Putamen (tissue), 1 donor: Measurements from ENCODE around the gene TERT.

Experiments used
- DNase-seq: peaks from one replicate; pipeline ENCODE4 v3.0.0-alpha.2; 2016; ENCODE audit warnings: low spot score

The TERT gene

GRCh38 chr5:1259806-1260480 lies 34.9 kb downstream of the TERT start:
- no peak for DNase-seq

DNA sequence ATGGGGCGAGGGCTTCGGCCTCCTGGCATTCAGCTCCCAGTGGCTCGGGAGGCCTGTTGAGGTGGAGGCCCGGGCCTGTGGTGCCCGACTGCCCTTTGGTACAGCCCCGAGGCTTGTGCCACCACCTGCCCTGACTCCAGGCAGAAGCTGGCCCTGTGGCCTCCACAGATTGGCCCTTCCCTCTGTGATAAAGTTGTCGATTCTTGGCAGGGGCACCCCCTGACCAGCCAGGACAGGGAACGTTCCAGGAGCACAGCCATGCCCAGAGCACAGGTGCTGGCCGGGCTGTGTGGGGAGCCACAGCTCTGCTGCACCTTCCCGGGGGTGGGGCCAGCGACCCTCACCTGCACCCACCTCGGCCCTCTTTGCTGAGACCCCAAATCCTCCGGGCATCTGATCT lies 37.0 kb downstream of the TERT start:
- no peak for DNase-seq

DNA sequence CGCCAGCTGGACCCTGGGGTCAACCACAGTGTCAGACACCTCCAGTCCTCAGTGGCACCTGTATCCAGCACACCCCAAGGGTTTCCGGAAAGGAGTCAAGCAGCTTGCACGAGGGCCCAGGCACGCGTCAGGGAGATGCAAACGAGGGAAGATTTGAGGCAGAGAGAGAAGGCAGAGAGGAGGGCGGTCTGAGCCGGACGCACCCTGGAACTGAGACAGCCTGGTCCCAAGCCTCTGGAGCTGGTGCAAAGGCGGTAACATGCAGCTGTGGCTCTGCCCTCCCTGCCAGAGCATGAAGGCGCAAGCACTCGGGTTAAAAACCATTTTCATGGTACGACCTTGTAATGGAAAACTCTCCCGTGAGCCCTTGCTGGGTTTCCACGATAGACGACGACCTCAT lies 37.5 kb downstream of the TERT start:
- DNase-seq, result no peak

- DNase-seq, result no peak
Measured at GRCh38 chr5:1256776-1257175, 38.1 kb downstream of the TERT start.

DNA sequence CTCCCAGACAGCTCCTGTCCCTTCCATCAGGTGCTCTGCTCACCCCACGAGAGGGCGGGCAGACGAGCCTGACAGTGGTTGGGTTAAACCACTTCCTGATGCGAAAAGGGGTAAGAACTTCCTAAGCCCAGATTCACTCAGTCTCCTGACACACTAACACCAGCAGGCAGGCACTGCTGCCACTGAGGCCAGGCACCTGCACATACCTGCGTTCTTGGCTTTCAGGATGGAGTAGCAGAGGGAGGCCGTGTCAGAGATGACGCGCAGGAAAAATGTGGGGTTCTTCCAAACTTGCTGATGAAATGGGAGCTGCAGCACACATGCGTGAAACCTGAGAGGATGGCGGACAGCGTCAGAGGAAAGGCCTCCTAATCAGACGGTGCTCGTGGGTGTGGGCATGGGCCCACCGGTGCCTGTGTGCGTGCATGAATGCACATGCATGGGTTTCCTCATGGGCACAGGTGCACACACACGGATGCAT lies 39.7 kb downstream of the TERT start:
- no peak for DNase-seq

DNA sequence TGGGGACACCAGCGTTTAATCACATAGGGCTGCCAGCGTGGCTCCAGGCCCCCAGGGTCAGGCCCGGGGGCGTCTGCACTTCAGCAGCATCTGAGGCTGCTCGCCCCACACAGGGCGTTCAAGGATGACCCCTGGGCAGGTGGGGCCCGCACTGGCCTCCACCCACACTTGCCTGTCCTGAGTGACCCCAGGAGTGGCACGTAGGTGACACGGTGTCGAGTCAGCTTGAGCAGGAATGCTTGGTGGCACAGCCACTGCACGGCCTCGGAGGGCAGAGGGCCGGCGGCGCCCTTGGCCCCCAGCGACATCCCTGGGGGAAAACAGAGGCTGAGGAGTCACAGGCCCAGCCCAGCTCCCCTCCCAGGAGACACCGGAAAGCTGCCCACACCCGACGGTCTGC lies 40.7 kb downstream of the TERT start:
- no peak for DNase-seq

GRCh38 chr5:1253456-1254105 lies 41.3 kb downstream of the TERT start:
- no peak for DNase-seq

DNA sequence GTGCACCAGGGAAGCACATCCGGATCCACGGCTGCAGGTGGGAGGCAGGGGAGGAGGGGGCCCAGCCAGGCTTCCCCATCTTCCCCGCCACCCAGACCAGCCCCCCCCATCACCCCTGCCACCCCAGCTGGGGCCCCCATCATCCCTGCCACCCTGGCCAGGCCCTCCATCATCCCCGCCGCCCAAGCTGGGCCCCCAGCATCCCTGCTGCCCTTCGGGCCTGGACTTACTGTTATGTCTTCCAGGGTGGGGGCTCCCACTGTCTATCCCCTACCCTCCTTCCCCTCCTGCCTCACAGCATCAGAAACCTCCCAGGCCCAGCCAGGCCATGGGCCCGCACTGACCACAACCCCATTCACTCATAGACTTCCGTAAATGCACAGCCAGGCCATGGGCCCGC lies 42.2 kb downstream of the TERT start:
- no peak for DNase-seq

- DNase-seq, result no peak
Measured at GRCh38 chr5:1251678-1252580, 42.9 kb downstream of the TERT start.

- no peak for DNase-seq
Measured at GRCh38 chr5:1249366-1250280, 45.2 kb downstream of the TERT start.

- no peak for DNase-seq
Measured at GRCh38 chr5:1247811-1248210, 47.1 kb downstream of the TERT start.

DNA sequence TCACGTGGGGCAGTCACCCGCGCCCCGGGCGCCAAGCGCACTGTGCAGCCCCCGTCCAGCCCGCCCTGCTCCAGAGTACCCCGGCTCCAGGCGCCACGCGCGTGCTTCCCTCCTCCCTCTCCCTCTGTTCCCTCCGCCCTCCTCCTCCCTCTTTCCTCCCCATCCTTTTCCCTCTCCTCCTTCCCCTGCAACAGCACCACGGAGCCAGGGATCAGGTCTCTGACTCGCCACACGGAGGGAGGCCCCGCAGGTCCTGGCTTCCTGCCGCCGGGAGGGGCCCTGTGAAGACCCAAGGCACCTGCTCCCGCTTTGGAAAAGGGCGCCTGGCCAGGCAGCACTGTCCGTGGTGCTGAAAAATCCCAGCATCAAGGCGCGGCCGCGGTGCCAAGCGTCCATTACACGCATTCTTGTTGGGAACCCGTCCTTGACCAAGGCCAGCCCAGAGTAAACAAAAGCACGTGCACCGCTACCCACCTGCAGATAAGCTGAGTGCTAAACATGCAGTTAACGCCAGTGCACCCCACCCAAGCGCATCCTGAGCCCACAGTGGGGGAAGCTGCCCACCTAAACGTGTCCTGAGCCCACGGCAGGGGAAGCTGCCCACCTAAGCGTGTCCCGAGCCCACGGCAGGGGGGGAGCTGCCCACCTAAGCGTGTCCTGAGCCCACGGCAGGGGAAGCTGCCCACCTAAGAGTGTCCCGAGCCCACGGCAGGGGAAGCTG lies 48.0 kb downstream of the TERT start:
- no peak for DNase-seq

- no peak for DNase-seq
Measured at GRCh38 chr5:1245905-1246576, 48.8 kb downstream of the TERT start.

DNA sequence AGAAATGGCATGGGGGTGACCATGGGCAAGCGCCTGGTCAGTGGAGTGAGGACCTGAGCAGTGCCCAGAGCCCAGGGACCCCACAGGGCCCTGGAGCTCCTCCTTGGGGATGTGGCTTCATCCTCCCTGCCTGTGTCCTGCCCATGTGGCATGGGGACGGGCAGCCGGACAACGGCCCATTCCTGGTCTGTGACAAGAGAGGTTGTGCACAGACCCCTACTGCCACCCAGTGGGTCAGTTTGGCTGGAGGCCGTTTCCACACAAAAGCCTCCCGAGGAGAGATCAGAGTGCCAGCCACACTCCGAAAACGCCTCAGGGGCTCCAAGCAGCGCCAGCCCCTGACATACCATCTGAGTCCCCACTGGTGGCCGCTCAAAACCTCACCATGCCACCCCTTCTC lies 49.9 kb downstream of the TERT start:
- DNase-seq, result peak; percentile 7

DNA sequence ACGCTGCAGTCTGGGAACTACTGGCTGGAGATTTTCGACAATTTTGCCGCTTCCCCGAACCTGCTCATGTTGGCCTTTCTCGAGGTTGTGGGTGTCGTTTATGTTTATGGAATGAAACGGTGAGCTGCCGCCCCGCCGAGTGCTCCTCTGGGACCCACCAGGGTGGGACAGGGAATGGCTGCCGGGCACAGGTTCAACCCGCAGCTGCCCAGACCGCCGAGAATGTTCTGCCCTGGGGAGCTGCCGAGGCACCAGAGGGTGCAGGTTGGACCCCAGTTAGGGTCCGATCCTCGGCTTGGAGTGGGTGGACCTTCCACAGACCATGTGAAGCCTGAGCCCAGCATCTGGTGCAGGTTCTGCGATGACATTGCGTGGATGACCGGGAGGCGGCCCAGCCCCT lies 50.6 kb downstream of the TERT start:
- no peak for DNase-seq

DNA sequence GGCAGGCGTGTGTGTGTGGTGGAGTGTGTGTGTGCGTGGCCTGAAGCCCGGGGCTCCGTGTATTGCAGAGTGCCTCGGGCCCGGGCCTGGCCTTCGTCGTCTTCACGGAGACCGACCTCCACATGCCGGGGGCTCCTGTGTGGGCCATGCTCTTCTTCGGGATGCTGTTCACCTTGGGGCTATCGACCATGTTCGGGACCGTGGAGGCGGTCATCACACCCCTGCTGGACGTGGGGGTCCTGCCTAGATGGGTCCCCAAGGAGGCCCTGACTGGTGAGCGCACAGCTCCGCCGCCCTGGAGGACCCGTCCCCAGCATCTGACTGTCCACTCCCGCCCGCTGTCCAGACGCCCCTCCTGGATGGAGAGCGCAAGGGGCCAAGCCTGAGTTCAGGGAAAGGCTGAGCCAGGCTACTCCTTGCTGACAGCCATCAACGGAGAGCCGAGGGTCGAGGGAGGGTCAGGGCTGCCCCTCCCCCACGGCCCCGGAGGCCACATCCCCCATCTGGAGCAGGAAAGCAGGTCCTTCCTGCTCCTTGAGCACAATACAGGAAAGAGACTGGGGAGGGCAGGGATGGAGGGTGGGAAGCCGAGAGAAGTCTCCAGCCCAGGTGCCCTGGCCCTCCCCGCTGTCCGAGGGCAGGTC lies 51.3 kb downstream of the TERT start:
- no peak for DNase-seq

- no peak for DNase-seq
Measured at GRCh38 chr5:1242733-1243486, 52.0 kb downstream of the TERT start.

DNA sequence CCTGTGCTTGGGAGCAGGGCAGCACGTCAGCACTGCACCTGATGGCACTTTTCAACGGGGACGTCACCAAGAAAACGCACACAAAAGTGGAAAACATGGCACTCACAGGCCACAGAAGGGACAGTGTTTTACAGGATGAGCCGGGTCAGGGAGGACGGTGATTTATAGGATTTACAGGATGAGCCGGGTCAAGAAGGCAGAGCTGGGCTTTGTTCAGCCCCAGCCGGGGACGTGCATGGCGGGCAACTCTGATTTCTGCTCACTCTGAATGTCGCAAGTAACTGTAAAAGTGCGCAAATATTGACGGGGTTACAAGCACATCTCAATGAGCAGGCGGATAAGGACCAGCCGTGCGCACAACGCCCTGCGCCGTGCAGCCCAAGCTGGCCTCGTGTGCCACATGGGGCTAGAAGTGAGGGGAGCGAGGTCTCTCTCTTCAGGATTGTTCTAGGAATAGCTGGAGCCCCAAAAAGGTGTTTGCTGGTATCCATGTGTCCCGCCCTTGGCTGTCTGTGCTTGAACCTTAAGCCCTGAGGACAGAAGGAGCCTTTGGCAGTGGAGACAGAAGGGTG lies 53.3 kb downstream of the TERT start:
- DNase-seq, result no peak
